Measurements from ENCODE around the gene KHDRBS1.
A peak's percentile ranks its signal among the peaks of the same experiment; 100 is the strongest.

Gene KHDRBS1

DNA sequence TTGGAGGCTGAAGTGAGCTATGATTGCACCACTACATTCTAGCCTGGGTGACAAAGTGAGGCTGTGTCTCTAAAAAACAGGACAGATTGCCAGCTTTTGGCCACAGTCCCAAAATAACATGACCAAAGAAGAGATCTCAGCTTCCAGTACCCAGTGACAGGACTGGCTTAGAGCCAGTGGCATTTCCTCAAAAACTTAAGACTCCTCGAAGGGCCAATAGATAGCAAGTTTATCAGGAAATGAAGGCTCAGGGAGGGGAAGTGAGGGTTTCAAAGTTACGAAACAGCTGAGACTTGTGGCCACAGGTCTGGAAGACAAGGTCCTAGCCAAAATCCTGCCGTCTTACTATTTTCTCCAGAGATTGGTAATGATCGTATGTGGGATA, 52.8 kb downstream of the KHDRBS1 start (continued):
- no peak for TF ChIP-seq ZNF394 (tag by site-specific recombination; IDR thresholded peaks at IDR 0.05; ENCODE audit: borderline replicate concordance)
- no peak for TF ChIP-seq MEIS1 (CRISPR knock-in tag; IDR thresholded peaks at IDR 0.05; ENCODE audit: borderline replicate concordance)
- TF ChIP-seq, protein P1, sequence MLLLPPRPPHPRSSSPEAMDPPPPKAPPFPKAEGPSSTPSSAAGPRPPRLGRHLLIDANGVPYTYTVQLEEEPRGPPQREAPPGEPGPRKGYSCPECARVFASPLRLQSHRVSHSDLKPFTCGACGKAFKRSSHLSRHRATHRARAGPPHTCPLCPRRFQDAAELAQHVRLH (tag by site-specific recombination; IDR thresholded peaks at IDR 0.05): no peak
- TF ChIP-seq BCL11A (tag by site-specific recombination; IDR thresholded peaks at IDR 0.05; ENCODE audit: low read depth): no peak
- TF ChIP-seq IKZF3 (tag by site-specific recombination; IDR thresholded peaks at IDR 0.05): peak; percentile 50; the same call in 1 of the 2 replicates
- TF ChIP-seq, protein P2, sequence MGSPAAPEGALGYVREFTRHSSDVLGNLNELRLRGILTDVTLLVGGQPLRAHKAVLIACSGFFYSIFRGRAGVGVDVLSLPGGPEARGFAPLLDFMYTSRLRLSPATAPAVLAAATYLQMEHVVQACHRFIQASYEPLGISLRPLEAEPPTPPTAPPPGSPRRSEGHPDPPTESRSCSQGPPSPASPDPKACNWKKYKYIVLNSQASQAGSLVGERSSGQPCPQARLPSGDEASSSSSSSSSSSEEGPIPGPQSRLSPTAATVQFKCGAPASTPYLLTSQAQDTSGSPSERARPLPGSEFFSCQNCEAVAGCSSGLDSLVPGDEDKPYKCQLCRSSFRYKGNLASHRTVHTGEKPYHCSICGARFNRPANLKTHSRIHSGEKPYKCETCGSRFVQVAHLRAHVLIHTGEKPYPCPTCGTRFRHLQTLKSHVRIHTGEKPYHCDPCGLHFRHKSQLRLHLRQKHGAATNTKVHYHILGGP (tag by site-specific recombination; IDR thresholded peaks at IDR 0.05): peak; percentile 88
- TF ChIP-seq, protein P3, sequence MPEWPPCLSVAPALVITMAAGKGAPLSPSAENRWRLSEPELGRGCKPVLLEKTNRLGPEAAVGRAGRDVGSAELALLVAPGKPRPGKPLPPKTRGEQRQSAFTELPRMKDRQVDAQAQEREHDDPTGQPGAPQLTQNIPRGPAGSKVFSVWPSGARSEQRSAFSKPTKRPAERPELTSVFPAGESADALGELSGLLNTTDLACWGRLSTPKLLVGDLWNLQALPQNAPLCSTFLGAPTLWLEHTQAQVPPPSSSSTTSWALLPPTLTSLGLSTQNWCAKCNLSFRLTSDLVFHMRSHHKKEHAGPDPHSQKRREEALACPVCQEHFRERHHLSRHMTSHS (tag by site-specific recombination; IDR thresholded peaks at IDR 0.05): no peak
- no peak for TF ChIP-seq ZNF311 (tag by site-specific recombination; IDR thresholded peaks at IDR 0.05; ENCODE audit: borderline replicate concordance)
- TF ChIP-seq, protein P4, sequence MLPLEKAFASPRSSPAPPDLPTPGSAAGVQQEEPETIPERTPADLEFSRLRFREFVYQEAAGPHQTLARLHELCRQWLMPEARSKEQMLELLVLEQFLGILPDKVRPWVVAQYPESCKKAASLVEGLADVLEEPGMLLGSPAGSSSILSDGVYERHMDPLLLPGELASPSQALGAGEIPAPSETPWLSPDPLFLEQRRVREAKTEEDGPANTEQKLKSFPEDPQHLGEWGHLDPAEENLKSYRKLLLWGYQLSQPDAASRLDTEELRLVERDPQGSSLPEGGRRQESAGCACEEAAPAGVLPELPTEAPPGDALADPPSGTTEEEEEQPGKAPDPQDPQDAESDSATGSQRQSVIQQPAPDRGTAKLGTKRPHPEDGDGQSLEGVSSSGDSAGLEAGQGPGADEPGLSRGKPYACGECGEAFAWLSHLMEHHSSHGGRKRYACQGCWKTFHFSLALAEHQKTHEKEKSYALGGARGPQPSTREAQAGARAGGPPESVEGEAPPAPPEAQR (tag by site-specific recombination; IDR thresholded peaks at IDR 0.05): no peak
- no peak for TF ChIP-seq KLF7 (tag by site-specific recombination; IDR thresholded peaks at IDR 0.05; ENCODE audit: borderline replicate concordance)
- no peak for TF ChIP-seq KLF1 (tag by site-specific recombination; IDR thresholded peaks at IDR 0.05)
- TF ChIP-seq, protein P5, sequence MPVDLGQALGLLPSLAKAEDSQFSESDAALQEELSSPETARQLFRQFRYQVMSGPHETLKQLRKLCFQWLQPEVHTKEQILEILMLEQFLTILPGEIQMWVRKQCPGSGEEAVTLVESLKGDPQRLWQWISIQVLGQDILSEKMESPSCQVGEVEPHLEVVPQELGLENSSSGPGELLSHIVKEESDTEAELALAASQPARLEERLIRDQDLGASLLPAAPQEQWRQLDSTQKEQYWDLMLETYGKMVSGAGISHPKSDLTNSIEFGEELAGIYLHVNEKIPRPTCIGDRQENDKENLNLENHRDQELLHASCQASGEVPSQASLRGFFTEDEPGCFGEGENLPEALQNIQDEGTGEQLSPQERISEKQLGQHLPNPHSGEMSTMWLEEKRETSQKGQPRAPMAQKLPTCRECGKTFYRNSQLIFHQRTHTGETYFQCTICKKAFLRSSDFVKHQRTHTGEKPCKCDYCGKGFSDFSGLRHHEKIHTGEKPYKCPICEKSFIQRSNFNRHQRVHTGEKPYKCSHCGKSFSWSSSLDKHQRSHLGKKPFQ (tag by site-specific recombination; IDR thresholded peaks at IDR 0.05): no peak
- TF ChIP-seq, protein P6, sequence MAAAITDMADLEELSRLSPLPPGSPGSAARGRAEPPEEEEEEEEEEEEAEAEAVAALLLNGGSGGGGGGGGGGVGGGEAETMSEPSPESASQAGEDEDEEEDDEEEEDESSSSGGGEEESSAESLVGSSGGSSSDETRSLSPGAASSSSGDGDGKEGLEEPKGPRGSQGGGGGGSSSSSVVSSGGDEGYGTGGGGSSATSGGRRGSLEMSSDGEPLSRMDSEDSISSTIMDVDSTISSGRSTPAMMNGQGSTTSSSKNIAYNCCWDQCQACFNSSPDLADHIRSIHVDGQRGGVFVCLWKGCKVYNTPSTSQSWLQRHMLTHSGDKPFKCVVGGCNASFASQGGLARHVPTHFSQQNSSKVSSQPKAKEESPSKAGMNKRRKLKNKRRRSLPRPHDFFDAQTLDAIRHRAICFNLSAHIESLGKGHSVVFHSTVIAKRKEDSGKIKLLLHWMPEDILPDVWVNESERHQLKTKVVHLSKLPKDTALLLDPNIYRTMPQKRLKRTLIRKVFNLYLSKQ (tag by site-specific recombination; IDR thresholded peaks at IDR 0.05; ENCODE audit: borderline replicate concordance): no peak
- TF ChIP-seq ZNF302 (tag by site-specific recombination; IDR thresholded peaks at IDR 0.05; ENCODE audit: low read depth): no peak
- TF ChIP-seq, protein P7, sequence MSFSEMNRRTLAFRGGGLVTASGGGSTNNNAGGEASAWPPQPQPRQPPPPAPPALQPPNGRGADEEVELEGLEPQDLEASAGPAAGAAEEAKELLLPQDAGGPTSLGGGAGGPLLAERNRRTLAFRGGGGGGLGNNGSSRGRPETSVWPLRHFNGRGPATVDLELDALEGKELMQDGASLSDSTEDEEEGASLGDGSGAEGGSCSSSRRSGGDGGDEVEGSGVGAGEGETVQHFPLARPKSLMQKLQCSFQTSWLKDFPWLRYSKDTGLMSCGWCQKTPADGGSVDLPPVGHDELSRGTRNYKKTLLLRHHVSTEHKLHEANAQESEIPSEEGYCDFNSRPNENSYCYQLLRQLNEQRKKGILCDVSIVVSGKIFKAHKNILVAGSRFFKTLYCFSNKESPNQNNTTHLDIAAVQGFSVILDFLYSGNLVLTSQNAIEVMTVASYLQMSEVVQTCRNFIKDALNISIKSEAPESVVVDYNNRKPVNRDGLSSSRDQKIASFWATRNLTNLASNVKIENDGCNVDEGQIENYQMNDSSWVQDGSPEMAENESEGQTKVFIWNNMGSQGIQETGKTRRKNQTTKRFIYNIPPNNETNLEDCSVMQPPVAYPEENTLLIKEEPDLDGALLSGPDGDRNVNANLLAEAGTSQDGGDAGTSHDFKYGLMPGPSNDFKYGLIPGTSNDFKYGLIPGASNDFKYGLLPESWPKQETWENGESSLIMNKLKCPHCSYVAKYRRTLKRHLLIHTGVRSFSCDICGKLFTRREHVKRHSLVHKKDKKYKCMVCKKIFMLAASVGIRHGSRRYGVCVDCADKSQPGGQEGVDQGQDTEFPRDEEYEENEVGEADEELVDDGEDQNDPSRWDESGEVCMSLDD (tag by site-specific recombination; IDR thresholded peaks at IDR 0.05): no peak
- TF ChIP-seq, protein P8, sequence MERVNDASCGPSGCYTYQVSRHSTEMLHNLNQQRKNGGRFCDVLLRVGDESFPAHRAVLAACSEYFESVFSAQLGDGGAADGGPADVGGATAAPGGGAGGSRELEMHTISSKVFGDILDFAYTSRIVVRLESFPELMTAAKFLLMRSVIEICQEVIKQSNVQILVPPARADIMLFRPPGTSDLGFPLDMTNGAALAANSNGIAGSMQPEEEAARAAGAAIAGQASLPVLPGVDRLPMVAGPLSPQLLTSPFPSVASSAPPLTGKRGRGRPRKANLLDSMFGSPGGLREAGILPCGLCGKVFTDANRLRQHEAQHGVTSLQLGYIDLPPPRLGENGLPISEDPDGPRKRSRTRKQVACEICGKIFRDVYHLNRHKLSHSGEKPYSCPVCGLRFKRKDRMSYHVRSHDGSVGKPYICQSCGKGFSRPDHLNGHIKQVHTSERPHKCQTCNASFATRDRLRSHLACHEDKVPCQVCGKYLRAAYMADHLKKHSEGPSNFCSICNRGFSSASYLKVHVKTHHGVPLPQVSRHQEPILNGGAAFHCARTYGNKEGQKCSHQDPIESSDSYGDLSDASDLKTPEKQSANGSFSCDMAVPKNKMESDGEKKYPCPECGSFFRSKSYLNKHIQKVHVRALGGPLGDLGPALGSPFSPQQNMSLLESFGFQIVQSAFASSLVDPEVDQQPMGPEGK (tag by site-specific recombination; IDR thresholded peaks at IDR 0.05): 0 out of 2 replicates have a peak, but pooled peaks have one; percentile 19
- no peak for TF ChIP-seq KLF10 (tag by site-specific recombination; IDR thresholded peaks at IDR 0.05)
- TF ChIP-seq ZNF510 (tag by site-specific recombination; IDR thresholded peaks at IDR 0.05; ENCODE audit: insufficient replicate concordance): no peak
- TF ChIP-seq, protein P9, sequence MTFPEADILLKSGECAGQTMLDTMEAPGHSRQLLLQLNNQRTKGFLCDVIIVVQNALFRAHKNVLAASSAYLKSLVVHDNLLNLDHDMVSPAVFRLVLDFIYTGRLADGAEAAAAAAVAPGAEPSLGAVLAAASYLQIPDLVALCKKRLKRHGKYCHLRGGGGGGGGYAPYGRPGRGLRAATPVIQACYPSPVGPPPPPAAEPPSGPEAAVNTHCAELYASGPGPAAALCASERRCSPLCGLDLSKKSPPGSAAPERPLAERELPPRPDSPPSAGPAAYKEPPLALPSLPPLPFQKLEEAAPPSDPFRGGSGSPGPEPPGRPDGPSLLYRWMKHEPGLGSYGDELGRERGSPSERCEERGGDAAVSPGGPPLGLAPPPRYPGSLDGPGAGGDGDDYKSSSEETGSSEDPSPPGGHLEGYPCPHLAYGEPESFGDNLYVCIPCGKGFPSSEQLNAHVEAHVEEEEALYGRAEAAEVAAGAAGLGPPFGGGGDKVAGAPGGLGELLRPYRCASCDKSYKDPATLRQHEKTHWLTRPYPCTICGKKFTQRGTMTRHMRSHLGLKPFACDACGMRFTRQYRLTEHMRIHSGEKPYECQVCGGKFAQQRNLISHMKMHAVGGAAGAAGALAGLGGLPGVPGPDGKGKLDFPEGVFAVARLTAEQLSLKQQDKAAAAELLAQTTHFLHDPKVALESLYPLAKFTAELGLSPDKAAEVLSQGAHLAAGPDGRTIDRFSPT (tag by site-specific recombination; IDR thresholded peaks at IDR 0.05): no peak
- TF ChIP-seq ZNF624 (tag by site-specific recombination; IDR thresholded peaks at IDR 0.05): no peak
- TF ChIP-seq, protein P10, sequence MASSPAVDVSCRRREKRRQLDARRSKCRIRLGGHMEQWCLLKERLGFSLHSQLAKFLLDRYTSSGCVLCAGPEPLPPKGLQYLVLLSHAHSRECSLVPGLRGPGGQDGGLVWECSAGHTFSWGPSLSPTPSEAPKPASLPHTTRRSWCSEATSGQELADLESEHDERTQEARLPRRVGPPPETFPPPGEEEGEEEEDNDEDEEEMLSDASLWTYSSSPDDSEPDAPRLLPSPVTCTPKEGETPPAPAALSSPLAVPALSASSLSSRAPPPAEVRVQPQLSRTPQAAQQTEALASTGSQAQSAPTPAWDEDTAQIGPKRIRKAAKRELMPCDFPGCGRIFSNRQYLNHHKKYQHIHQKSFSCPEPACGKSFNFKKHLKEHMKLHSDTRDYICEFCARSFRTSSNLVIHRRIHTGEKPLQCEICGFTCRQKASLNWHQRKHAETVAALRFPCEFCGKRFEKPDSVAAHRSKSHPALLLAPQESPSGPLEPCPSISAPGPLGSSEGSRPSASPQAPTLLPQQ (tag by site-specific recombination; IDR thresholded peaks at IDR 0.05): peak; percentile 36; the same call in 1 of the 2 replicates
- peak; percentile 59 for TF ChIP-seq ZNF664 (tag by site-specific recombination; IDR thresholded peaks at IDR 0.05)
- 0 out of 2 replicates have a peak, but pooled peaks have one; percentile 3 for TF ChIP-seq SP7 (tag by site-specific recombination; IDR thresholded peaks at IDR 0.05)
